Measurements from ENCODE around the gene ZACN.
"Not testable (repeated sequence)": the region's sequence is repeated elsewhere in the genome, so short reads cannot be mapped to it uniquely, and the experiment has no call there.

Gene ZACN

DNA sequence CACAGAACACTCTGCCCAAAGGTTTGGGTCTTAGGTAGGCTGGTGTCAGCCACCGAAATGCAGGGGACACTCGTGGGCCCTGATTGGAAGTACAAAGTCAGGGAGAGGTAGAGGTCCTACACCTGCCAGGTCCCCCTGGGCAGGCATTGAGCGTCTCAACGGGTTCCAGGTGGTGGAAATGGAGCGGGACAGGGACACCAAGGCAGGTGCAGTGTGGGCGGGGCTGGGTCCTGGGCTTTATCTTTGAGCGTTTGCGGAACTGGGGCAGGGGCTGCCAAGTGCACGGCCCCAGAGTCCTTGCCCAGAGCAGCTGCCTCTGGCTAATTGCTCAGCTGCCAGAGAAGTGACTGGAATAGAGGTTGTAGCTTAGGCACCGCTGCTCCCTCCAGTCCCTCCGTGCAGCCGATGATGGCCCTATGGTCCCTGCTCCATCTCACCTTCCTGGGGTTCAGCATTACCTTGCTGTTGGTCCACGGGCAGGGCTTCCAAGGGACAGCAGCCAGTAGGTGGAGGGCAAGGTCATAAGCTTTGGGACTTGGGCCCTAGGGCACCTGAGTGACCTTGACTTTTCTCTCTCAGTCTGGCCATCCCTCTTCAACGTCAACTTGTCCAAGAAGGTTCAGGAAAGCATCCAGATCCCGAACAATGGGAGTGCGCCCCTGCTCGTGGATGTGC is at the start of gene ZACN:
ZACN (plus strand) TSS at position 323 of the 675 bp plus-strand sequence; CDS start at position 406, 83 bp downstream.
- peak; percentile 71 for DNase-seq

DNA sequence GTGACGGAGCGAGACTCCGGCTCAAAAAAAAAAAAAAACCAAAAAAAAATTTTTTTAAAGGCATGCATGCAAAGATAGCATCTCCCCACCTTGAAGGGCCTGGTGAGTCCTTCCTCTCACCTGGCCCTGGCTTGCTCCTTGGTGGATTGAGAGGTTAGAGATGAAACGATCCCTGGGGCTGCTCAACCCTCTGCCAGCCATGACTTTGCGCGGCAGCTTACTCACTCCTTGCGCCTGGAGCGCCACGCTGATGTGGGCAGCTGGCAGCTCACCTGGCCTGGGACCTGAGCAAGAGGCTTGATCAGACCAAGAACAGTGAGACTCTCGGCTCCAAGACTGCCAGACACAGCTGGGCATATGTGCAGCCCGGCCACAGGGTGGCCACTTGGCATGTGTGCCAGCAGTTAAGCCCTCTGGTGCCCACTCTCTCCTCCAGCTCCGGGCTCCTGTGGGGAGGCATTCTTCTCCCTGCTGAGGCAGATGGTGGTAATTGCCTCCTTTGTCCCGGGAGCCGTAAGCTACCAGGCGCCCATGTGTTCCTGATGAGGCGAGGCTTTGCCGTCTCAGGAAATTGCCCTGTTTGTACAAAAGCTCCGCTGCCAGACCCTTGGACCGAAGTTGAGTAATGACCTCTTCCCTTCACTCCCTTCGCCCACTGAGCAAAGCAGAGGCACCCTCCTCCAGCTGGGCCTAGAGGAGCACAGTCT is 46.8 kb upstream of the ZACN start:
- peak; percentile 5 for DNase-seq

DNA sequence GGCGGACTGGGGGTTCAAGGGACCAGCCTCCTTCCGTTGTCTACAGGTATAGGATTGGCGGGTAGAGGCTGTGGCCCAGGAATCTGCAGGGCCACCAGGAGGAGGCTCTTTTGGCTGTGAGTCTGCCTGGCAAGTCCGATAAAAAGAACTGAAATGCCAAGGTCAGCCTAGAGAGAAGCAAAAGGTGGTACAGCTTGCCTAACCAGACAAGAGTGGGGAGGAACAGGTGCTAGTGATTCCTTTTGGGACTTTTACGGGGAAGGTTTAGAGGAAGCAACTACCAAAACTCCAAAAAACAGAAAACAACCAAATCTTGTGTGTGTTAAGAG is 46.2 kb upstream of the ZACN start:
- DNase-seq: no peak

DNA sequence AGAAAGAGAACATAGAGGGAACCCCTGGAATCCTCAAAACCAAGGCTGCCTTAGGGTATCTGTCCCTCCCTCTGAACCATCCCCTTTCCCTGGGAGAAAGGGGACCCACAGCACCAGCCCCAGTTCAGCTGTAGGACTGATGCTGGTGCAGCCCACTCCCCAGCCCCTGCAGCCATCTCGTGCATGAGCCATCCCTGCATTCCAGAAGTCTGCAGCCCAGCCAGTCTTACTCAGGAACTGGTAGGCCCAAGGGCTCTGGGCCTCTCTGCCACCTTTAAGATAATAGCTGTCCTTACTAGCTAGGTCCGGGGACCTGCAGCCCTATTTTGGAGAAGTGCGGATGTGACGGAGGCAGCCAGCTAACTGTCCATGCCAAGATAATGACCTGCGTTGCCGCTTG is 45.8 kb upstream of the ZACN start:
- DNase-seq: no peak

DNA sequence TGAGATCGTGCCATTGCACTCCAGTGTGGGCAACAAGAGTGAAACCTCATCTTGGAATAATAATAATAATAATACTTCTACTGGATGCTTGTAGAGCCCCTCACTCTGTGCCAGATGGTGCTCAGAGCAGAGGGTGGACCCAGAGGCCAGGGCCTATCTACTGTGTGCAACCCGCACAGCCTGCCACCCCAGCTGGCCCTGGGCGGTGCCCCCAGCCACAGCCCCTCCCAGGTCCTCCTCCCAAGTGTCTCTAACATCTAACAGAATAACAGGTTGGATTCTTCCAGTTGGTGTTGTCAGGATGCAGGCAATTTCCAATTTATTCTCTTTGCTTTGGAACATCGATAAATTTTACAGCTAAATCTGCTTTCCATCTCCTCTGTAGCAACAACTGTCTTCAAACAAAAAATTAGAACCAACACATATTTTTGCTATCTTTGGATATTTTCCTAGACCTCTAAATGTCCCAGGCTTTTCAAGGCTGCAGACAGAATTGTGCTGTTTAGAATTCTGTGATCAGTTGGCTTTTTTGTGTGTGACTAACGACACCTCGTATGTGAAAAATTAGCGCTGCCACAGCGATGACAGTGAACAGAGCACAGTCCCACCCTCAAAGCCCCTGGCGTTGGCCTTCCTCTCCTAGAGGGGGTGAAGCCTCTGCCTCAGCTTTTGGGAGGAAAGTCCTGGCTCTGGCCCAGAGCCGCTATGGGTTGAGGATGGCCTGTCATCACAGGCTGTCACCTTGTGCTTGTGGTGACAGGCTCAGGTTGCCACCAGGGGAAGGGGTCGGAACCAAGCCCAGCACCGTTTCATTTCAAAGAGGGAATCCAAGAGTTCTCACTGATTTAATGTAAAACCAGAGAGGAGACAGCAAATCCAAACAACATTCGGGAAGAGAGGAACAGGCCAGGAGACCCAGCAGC is 44.3 kb upstream of the ZACN start:
- no peak for DNase-seq

DNA sequence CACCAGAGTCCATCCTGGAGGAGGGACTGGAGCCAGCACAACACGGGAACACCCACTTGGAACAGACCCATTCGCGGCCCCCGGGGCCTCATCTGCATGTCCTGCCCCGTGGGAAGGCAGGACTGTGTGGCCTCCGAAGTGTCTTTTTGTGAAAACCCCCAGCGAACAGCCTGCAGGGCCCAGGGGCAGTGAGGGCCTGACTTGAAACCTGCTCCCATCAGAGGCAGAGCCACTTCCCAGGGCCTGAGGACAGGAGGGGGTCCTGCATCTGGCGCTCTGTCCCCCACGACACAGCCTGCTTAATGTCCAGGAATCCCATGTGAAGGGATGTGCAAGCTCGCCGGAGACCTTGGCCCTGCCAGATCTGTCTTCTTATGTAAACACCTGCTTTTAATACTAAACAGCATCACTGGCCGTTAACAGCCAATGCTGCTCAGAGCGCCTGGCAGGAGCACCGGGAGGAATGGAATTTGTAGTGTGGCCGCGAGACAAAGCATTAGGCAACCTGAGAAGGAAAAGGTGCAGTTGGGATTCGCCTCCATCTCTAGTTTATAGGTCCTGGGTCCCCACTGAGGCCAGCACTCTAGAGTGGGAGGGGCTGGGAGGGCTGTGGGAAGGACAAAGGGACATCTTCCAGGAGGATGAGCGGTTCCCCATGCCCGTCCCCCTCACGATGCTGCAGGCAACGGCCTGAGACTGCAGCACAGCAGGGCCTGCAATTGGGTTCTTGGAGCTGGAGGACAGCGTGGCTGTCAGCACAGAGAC is 42.3 kb upstream of the ZACN start:
- DNase-seq: no peak

DNA sequence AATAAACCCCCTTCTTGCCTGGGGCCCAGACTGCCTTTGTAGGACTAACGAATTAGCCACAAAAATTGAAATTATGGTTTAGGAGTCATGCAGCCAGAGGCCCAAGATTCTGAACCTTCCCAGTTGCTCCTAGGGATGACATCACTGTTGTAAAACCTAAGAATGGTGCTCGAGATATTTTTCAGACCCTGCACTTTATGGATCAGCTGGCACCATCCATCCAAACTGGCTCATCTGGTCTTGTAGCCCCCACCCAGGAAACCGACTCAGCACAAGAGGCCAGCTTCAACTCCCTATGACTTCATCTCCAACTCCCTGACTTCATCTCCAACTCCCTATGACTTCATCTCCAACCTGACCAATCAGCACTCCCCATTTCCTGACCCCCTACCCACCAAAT is 40.9 kb upstream of the ZACN start:
- DNase-seq: no peak

DNA sequence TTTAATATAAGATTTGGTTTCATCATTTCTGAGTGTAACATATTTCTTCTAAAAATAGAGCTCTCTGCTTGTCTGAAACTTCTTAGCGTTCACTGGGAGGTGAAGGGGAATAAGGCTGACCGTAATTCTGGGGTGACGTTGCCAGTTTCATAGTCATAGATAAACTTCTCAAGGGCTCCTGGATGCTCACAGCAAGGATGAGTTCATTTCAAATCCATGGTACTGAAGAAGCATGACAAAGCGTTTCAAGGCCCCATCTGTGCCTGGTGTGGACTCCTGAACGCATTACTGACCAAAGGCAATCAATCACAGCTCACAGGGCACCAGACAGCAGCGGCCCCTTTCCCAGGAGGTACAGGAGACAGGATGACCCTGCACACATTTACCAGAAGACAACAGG is 39.9 kb upstream of the ZACN start:
- DNase-seq: no peak

DNA sequence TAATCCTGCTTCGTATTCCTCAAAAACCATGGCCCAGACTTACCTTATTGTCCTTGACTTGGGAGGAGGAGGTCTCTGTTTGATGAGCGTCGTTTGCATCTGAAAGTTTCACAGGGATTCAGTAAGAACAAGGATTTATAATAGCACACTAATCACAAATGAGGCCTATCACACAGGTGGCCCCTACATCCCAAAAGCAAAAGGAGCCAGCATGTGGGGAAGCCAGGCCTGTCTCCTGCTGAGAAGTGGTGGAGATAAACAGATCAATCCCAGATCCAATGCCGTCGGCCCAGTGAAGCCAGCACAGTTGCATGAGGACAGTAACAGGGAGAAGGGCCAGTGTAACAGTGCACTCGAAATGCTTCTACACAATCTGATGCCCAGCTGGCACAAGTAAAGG is 38.6 kb upstream of the ZACN start:
- DNase-seq: no peak

DNA sequence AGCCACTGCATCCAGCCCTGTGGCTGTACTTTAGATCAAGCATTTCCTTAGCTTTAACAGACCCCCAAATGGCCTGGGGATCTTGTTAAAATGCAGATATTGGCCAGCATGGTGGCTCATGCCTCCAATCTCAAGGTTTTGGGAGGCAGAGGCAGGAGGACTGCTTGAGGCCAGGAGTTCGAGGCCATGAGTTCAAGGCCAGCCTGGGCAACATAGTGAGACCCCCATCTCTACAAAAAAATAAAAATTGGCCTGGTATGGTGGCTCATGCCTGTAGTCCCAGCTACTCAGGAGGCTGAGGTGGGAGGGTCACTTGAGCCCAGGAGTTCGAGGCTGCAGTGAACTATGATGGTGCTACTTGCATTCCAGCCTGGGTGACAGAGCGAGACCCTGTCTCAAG is 36.1 kb upstream of the ZACN start:
- not testable (repeated sequence) for DNase-seq

DNA sequence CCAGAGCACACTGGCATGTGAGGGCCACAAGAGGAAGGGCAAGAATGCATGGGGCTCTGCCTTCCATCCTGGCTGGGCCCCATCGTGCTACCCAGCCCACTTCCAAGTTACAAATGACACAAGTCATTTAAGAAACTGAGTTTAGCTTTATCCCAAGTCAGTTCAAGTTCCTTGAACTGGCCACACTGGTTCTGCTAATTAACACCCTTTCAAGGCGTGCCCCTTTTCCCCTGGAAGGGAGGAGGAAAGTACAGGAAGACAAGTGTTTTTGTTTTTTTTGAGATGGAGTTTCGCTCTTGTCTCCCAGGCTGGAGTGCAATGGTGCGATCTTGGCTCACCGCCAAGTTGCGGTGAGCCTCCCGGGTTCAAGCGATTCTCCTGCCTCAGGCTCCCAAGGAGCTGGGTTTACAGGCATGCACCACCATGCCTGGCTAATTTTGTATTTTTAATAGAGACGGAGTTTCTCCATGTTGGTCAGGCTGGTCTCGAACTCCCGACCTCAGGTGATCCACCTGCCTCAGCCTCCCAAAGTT is 34.4 kb upstream of the ZACN start:
- not testable (repeated sequence) for DNase-seq

DNA sequence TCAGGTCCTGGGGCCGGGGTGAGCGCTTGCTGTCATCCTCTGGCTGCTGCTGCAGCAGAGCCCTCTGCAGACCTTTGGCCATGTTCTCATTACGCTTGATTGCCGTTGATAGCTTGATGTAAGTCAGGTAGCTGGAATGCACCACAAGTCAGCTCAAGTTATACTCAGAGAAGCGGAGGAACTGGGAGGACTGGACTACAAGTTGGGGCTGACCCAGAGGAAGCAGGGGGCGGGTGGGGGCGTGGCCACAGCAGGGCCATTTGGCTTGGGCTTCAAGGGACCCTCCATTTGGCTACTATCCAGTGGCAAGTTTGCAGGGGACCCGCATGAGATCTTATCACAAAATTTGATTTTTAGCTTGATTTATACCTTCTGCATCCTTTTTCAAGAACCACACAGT is 32.9 kb upstream of the ZACN start:
- DNase-seq: no peak

DNA sequence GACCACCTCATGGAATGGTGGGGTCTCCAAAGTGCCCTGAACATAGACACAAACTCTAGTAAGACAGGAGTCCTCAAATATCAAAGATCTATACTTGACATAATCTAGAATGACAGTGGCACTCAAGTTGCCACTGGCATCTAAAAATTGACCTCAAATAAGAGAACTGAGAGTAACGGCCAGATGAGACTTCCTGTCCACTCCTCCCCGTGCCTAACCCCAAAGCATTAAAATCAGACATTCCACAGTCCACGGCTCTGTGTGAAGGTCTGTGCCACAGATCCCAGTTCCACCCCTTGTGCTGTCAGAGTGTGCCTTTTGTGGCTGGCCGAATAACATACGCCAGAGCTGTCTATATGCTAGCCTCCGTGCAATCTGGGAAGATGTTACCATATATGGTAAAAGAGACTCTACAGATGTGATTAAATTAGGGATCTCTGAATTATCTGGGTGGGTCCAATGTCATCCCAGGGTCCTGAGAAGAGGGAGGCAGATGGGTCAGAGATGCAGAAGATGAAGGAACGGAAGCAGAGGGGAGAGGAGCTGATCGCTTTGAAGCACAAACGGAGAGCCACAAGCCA is 30.9 kb upstream of the ZACN start:
- no peak for DNase-seq

DNA sequence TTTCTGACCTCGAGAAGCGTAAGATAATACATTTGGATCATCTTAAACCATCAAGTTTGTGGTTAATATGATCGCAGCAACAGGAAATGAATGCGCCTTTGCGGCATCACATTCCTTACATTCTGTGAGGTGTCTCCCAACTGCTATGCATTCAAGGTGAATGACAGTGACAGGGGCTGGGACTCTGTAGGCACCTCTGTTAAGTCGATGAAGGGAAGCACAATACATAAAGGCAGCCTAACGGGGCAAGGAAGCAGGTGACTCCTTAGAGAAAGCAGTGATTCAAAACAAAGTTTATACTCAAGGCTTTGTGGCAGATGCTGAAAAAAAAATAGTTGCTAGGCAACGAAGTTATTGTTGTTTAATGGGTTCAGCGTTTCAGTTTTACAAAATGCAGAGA is 30.3 kb upstream of the ZACN start:
- no peak for DNase-seq

DNA sequence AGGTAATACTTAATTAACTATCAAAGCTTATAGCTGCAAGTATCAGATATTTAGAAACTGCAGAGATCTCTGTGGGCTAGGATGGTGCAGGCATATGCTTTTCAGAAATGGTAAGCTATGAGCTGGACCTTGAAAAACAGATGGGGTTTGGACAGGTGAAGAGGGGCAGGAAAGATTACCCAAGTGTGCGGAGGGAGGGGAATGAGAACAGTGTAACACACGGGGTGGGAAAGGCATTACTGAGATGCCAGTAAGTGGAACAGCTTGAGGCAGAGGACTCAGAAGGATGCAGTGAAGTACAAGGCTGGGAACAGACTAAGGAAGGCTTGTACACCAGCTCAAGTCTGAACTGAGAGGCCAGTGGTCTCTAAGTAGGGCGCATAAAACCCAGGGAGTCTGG is 29.7 kb upstream of the ZACN start:
- DNase-seq: no peak

DNA sequence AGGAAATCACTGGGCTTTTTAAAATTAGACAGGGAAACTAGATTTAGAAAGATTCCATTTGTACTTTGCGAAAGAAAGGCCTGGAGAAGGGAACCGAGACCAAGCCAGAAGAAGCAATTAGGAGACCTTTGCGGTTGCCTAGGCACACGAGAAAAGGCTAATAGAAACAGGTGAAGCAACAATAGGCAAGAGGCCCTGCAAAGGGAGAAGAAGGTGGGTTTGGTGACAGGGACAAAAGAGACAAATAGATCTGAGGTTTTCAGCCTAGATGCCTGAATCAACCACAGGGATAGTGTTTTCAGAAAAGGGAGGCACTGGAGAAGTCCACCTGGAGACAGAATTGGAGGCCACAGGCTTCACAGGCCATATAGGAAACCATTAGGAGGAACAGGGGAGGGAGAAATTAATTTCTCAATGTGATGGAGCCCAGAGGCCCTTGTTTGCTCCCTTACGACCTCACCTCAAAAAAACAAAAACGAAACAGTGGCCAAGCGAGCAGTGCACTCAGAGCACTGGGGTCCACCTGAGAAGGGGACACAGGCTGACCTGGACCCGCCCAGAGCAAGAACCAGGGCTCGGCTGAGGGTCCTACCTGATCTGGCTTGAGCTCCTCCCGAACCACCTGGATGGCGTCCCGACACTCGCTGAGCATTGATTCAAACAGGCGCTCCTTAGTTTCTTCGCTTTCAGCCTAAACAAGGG is 29.0 kb upstream of the ZACN start:
- DNase-seq: no peak

DNA sequence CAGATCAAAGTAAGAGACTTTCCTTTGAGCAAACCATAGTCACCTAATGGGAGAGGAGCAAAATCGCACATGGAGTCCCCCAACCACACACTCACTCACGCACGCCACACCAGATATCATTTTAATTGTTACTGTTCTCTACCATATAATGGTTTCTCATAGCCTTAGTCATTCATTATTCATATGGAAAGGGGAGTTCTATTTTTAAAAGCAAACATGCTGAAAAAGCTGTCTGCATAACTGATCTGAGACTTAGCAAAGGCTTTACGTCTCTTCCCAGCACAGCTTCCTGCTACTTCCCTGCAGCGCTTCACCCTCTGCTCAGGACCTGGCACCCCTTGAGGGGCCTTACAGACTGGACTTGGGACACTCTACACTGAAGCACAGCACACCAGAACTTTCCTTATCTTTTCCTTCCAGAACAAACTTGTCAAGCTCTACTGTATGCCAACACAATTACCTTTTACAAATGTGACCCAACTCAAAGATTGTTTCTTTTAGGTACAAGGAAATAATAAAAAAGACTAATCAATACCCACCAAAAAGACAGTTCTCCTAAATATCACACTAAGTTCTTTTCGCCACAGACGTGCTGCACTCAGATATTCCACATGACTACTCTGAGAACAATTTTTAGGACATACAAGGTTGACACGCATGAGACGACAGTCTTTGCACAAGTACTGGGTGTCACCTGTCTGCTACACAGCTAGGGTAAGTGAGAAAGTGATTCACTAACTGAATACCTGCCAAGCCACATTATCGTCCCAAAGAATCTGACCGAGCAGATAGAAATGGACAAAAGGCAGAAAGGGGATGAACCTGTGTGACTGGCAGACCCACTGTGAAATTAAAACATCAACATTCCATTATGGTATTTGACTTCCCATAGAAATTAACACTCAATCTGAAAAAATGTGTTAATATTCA is 28.2 kb upstream of the ZACN start:
- no peak for DNase-seq

DNA sequence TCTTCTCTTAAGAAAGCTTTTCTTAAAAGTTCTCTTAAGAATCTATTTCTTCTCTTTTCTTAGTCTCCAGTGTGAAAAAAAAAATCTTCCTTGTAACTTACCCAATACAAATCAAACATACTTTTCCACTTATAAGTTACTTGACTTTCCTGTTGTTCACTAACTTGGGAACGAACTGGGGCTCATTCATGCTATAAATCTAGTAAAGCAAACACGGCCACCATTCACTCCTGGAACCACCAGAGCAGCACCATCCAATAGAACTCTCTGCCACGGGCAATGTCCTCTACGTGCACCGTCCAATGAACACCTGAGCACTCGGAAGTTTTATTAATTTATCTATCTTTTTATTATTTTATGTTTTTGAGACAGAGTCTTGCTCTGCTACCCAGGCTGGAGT is 27.4 kb upstream of the ZACN start:
- no peak for DNase-seq

DNA sequence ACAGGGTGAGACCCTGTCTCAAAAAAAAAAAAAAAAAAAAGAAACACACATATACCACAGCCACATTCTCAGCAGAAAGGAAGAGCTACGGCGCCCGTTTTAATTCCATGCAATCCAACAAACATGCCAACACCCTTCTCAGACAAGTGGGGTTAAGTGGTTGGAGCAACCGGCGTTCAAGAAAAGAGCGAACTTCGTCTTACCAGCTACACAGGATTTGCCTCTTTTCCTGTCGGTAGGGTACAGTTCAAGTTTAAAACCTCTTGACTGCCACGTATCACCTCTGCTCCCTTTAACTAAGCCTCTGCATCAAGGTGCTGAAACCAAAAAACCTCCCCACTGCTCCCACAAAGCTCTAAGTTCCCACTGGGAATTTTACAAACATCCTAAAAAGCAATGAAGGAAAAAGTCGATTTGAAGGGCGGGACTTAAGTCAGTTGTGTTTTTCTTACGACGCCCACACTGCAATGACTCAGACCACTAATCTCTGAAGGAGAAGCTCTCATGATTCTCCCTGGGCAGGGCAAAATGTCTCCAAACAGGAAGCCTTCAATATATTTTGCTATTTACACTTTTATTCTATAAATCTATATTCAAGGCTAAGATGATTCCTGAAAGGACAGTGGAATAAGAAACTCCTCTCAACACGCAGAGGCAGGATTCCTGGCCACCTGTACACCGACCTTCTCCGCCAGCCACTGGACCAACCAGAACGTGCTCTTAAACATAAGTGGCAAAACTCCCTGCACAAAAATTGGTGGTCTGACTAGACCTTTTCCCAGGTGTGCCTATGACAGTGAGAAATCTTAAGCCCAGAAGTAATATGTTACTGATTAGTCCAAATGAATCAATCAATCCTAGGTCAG is 25.5 kb upstream of the ZACN start:
- no peak for DNase-seq

DNA sequence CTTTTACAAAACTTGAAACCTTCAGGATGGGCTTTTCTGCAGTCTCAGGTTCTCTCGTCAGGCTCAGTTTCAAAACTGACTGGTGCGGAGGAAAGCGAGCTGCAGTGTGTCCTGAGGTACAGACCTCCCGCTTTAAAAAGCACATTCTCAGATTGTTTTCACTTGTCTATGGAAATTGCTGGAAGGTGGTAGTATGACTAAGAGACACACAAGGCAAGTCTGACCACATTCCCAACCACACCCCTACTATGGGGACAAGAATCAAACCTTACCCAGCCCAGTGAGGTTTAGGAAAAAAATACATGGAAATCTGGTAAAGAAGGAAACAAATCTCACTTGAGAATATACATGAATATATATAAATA is 24.9 kb upstream of the ZACN start:
- no peak for DNase-seq
